A673 (cell line): ENCODE data around the gene TTC39A.

Experiments
- EZH2 ChIP-seq: fragments of 200-600 bp; sonication (generic); IDR thresholded peaks from 2 replicates; pipeline ENCODE4 v1.6.1; 2017; ENCODE audit warnings: borderline replicate concordance, low read depth, mild to moderate bottlenecking, mixed read lengths, antibody characterized with exemption, low read length; ENCODE audit not compliant: poor library complexity, severe bottlenecking
- TF ChIP-seq, protein P1 (sequence below): fragments of 300-800, 200-600 bp; sonication (generic); conservative IDR thresholded peaks from 2 replicates; pipeline ENCODE4 v1.5.1; 2017; ENCODE audit warnings: low read depth, mild to moderate bottlenecking, antibody characterized with exemption, low read length, moderate library complexity, mixed read lengths

DNA sequence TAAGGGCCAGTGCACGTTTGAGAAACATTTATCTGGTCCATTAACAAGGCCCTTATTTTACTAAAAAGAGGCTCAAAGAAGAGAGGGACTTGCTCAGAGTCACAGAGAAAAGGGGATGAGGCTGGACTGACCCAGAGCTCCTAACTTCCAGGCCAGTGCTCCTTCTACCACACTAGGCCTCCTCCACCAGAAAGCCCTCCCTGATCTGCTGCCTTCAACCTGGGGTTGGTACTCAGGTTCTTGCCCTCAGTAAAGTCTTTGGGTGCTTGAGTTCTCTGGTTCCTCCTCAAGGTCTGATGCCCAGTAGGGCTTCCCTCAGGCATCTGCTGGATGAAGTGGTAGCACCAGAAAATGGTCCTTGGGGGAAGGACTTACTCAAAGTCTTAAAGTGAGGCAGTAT lies 26.0 kb downstream of the TTC39A start:
- TF ChIP-seq, protein P1, sequence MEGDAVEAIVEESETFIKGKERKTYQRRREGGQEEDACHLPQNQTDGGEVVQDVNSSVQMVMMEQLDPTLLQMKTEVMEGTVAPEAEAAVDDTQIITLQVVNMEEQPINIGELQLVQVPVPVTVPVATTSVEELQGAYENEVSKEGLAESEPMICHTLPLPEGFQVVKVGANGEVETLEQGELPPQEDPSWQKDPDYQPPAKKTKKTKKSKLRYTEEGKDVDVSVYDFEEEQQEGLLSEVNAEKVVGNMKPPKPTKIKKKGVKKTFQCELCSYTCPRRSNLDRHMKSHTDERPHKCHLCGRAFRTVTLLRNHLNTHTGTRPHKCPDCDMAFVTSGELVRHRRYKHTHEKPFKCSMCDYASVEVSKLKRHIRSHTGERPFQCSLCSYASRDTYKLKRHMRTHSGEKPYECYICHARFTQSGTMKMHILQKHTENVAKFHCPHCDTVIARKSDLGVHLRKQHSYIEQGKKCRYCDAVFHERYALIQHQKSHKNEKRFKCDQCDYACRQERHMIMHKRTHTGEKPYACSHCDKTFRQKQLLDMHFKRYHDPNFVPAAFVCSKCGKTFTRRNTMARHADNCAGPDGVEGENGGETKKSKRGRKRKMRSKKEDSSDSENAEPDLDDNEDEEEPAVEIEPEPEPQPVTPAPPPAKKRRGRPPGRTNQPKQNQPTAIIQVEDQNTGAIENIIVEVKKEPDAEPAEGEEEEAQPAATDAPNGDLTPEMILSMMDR = no peak
- TF ChIP-seq EZH2 = no peak
